Measurements from ENCODE around the gene CDH4.

CDH4 gene

GRCh38 chr20:61559706-61560315, 307.8 kb downstream of the CDH4 start:
- Histone ChIP-seq H3K4me2 (ENCODE audit: low read depth, low read length, poor library complexity, severe bottlenecking) (no peak overlapping the region), H3K4me3 (ENCODE audit: insufficient read depth, low read length, poor library complexity, severe bottlenecking) (no peak overlapping the region), H3F3A (ENCODE audit: insufficient read depth) (no peaks in the 10 kb centered on the region), H3K9ac (ENCODE audit: low read length) (no peak overlapping the region), H3K36me3 (ENCODE audit: low read length) (no peaks in the 10 kb centered on the region), H3K27ac (ENCODE audit: low read depth, low read length) (no peak overlapping the region), H3K9me2 (replicated peaks; ENCODE audit: insufficient read depth, low read length) (no peaks in the 10 kb centered on the region), H2AFZ (ENCODE audit: low read depth, low read length, severe bottlenecking) (no peak overlapping the region), H3K79me2 (ENCODE audit: insufficient read depth, low read length) (no peaks in the 10 kb centered on the region), H3K9me3 (ENCODE audit: insufficient read depth, low read length) (no peaks in the 10 kb centered on the region), H3K27me3 (ENCODE audit: low read length) (no peaks in the 10 kb centered on the region), H4K20me1 (ENCODE audit: low read depth, low read length) (no peaks in the 10 kb centered on the region)
- TF ChIP-seq EZH2phosphoT487 (conservative IDR thresholded peaks at IDR 0.05; ENCODE audit: low read length), result no peak
- TF ChIP-seq CTCF (IDR thresholded peaks at IDR 0.05; ENCODE audit: insufficient read depth, low read length, poor library complexity, severe bottlenecking), result no peak

GRCh38 chr20:61560361-61560853, 308.3 kb downstream of the CDH4 start:
- H3K36me3 ChIP-seq (ENCODE audit: low read length), result no peaks in the 10 kb centered on the region
- TF ChIP-seq CTCF (IDR thresholded peaks at IDR 0.05; ENCODE audit: insufficient read depth, low read length, poor library complexity, severe bottlenecking) (no peak), EZH2phosphoT487 (conservative IDR thresholded peaks at IDR 0.05; ENCODE audit: low read length) (no peak)
- H2AFZ ChIP-seq (ENCODE audit: low read depth, low read length, severe bottlenecking), result no peak overlapping the region
- H3K9ac ChIP-seq (ENCODE audit: low read length), result no peak overlapping the region
- no peak overlapping the region for H3K27ac ChIP-seq (ENCODE audit: low read depth, low read length)
- no peaks in the 10 kb centered on the region for H4K20me1 ChIP-seq (ENCODE audit: low read depth, low read length)
- no peaks in the 10 kb centered on the region for H3K79me2 ChIP-seq (ENCODE audit: insufficient read depth, low read length)
- no peak overlapping the region for H3K4me2 ChIP-seq (ENCODE audit: low read depth, low read length, poor library complexity, severe bottlenecking)
- H3K9me2 ChIP-seq (replicated peaks; ENCODE audit: insufficient read depth, low read length), result no peaks in the 10 kb centered on the region
- H3K27me3 ChIP-seq (ENCODE audit: low read length), result no peaks in the 10 kb centered on the region
- H3K4me3 ChIP-seq (ENCODE audit: insufficient read depth, low read length, poor library complexity, severe bottlenecking), result no peak overlapping the region
- no peaks in the 10 kb centered on the region for H3F3A ChIP-seq (ENCODE audit: insufficient read depth)
- no peaks in the 10 kb centered on the region for H3K9me3 ChIP-seq (ENCODE audit: insufficient read depth, low read length)

DNA sequence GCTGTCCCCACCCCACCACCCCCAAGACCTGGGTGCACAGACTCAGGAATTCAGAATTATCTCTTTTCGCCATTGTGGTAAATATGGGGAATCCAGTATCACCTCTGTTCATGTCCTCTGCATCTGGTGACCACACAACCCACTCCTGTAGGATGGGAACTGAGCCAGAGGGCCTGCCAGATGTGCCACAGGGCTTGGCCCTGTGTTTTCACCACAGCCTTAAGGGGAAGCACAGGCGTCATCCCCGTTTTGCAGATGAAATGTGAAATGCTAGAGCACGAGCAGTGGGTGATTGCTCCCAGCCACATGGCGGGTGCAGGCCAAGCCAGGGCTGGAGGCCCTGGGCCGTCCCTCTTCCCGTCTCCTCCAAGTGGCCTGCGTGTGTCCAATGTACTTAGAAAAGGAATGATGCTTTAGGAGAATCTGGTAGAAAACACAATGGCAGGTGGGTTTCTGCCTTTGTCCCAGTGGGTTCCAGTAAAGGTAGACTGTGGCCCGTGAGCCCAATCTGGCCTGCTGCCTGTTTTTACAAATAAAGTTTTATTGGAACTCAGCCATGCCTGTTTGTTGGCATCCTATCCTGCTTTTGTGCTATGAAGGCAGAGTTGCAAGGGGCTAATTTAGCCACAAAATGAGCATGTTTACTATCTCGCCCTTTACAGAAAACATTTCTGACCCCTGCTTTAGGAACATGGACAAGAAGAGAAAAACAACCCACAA, 309.2 kb downstream of the CDH4 start:
- TF ChIP-seq CTCF (IDR thresholded peaks at IDR 0.05; ENCODE audit: insufficient read depth, low read length, poor library complexity, severe bottlenecking), result no peak
- no peak for TF ChIP-seq EZH2phosphoT487 (conservative IDR thresholded peaks at IDR 0.05; ENCODE audit: low read length)
- Histone ChIP-seq H3K36me3 (ENCODE audit: low read length) (no peaks in the 10 kb centered on the region), H3F3A (ENCODE audit: insufficient read depth) (no peaks in the 10 kb centered on the region), H3K9me3 (ENCODE audit: insufficient read depth, low read length) (no peaks in the 10 kb centered on the region), H3K4me2 (ENCODE audit: low read depth, low read length, poor library complexity, severe bottlenecking) (no peak overlapping the region), H3K27me3 (ENCODE audit: low read length) (no peaks in the 10 kb centered on the region), H4K20me1 (ENCODE audit: low read depth, low read length) (no peaks in the 10 kb centered on the region), H3K79me2 (ENCODE audit: insufficient read depth, low read length) (no peaks in the 10 kb centered on the region), H3K4me3 (ENCODE audit: insufficient read depth, low read length, poor library complexity, severe bottlenecking) (no peak overlapping the region), H2AFZ (ENCODE audit: low read depth, low read length, severe bottlenecking) (no peak overlapping the region), H3K9me2 (replicated peaks; ENCODE audit: insufficient read depth, low read length) (no peaks in the 10 kb centered on the region), H3K27ac (ENCODE audit: low read depth, low read length) (no peak overlapping the region), H3K9ac (ENCODE audit: low read length) (no peak overlapping the region)
